Spleen (tissue), 7 donors: Measurements from ENCODE around the gene ZNF574.

Experiments
- CTCF ChIP-seq, 11 experiments: fragments of 200-600 bp in 7 of 11; fragments of 450-650 bp in 4 of 11; sonication (generic) in 4 of 11; IDR thresholded peaks in 8 of 11; conservative IDR thresholded peaks in 3 of 11; 1 replicate in 7 of 11; 2 replicates in 4 of 11; pipeline versions ENCODE4 v1.4.0 to v1.8.0; 2016 to 2021; ENCODE audit warnings: antibody characterized with exemption in 11 of 11, inconsistent platforms in 4 of 11, mild to moderate bottlenecking in 1 of 11
- POLR2A ChIP-seq, 3 donors: fragments of 450-650 bp; IDR thresholded peaks; one replicate each; pipeline ENCODE4 v1.5.1; 2017; ENCODE audit warnings: antibody characterized with exemption in 3 of 3, mild to moderate bottlenecking in 1 of 3
- donor health status: DM: no; HTN: no; CAD: no; lungs with moderate emphysema.
- donor health status: DM: no; HTN: no; CAD: no.
- donor health status: DM: no; HTN: no; CAD: no.

GRCh38 chr19:42111811-42112210 is 35.8 kb downstream of the ZNF574 start:
- TF ChIP-seq POLR2A (IDR thresholded peaks at IDR 0.05) (no peak), CTCF (IDR thresholded peaks at IDR 0.05 in 8 of 11, conservative IDR thresholded peaks at IDR 0.05 in 3 of 11) (no peak)
